Testis (tissue), 2 donors: Measurements from ENCODE around the gene NTNG2.

ENCODE experiments used
- CTCF ChIP-seq, 3 experiments: fragments of 450-650 bp in 2 of 3; fragments of 200-600 bp in 1 of 3; sonication (generic) in 1 of 3; IDR thresholded peaks; one replicate each; pipeline ENCODE4 v1.5.1; 2016 to 2019; ENCODE audit warnings: antibody characterized with exemption in 3 of 3, mild to moderate bottlenecking in 2 of 3, moderate library complexity in 1 of 3
- POLR2A ChIP-seq: fragments of 450-650 bp; IDR thresholded peaks from one replicate; pipeline ENCODE4 v1.6.1; 2017; ENCODE audit warnings: antibody characterized with exemption, mild to moderate bottlenecking, moderate library complexity

- TF ChIP-seq POLR2A (no peak), CTCF (IDR thresholded peaks at IDR 0.05) (no peak)
These were observed 45.3 kb upstream of the NTNG2 start for GRCh38 chr9:132116583-132116982.
